ENCODE measurements around the gene ZNF775. TPM values are rescaled to one million over a fixed set of nuclear protein-coding genes. Genes with fewer than 3 reads are reported as not detected.

ZNF775 gene
- total RNA-seq, 2 experiments from 2014 or later: 4.5 to 5.2 TPM

- CTCF ChIA-PET: no interaction called here
- H3K27ac Mint-ChIP-seq: no peak overlapping the region
- no peak overlapping the region for H3K4me3 Mint-ChIP-seq
- intact Hi-C loops (cut with micrococcal nuclease): no loop called here
- peaks cover 2% of the 10 kb centered on the region for H3K27me3 Mint-ChIP-seq (ENCODE audit: low read depth)
- peaks cover 3% of the 10 kb centered on the region for H3K36me3 Mint-ChIP-seq (ENCODE audit: low read depth)
- H3K9me3 Mint-ChIP-seq: no peaks in the 10 kb centered on the region
- H3K4me1 Mint-ChIP-seq (ENCODE audit: low read depth): peaks cover 4% of the 10 kb centered on the region
- DNase-seq: peak; percentile 1
These were observed 36.3 kb downstream of the ZNF775 start for GRCh38 chr7:150415161-150416153.

- DNase-seq: no peak
- peaks cover 12% of the 10 kb centered on the region for H3K4me1 Mint-ChIP-seq (ENCODE audit: low read depth)
- H3K27me3 Mint-ChIP-seq (ENCODE audit: low read depth): peaks cover 2% of the 10 kb centered on the region
- H3K4me3 Mint-ChIP-seq: no peak overlapping the region
- CTCF ChIA-PET: interaction anchor here (1.4 to 4.0 kb wide), 2 partner anchors 11 to 61 kb away, joined by 4 to 18 read pairs; a partner anchor contains a TSS
- intact Hi-C loops (cut with micrococcal nuclease): no loop called here
- no peak overlapping the region for H3K27ac Mint-ChIP-seq
- no peaks in the 10 kb centered on the region for H3K9me3 Mint-ChIP-seq
- H3K36me3 Mint-ChIP-seq (ENCODE audit: low read depth): no peaks in the 10 kb centered on the region
These were observed 38.1 kb downstream of the ZNF775 start for GRCh38 chr7:150417239-150417638.

GRCh38 chr7:150417863-150418262 lies 38.7 kb downstream of the ZNF775 start:
- H3K36me3 Mint-ChIP-seq (ENCODE audit: low read depth): no peaks in the 10 kb centered on the region
- peaks cover 12% of the 10 kb centered on the region for H3K4me1 Mint-ChIP-seq (ENCODE audit: low read depth)
- H3K9me3 Mint-ChIP-seq: no peaks in the 10 kb centered on the region
- no peak overlapping the region for H3K27ac Mint-ChIP-seq
- H3K27me3 Mint-ChIP-seq (ENCODE audit: low read depth): peaks cover 2% of the 10 kb centered on the region
- intact Hi-C loops (cut with micrococcal nuclease): no loop called here
- H3K4me3 Mint-ChIP-seq: no peak overlapping the region
- DNase-seq: peak; percentile 1
- CTCF ChIA-PET: interaction anchor here (1.2 to 4.0 kb wide), 3 partner anchors 11 to 64 kb away, joined by 4 to 18 read pairs (median 4); a partner anchor contains a TSS

GRCh38 chr7:150420242-150420641 lies 41.1 kb downstream of the ZNF775 start:
- no peak overlapping the region for H3K4me3 Mint-ChIP-seq
- H3K27me3 Mint-ChIP-seq (ENCODE audit: low read depth): peaks cover 2% of the 10 kb centered on the region
- DNase-seq: peak; percentile 1
- H3K27ac Mint-ChIP-seq: no peak overlapping the region
- CTCF ChIA-PET: interaction anchor here (0.5 to 4.0 kb wide), 4 partner anchors 14 to 359 kb away, joined by 3 to 18 read pairs (median 3); a partner anchor contains a TSS
- H3K36me3 Mint-ChIP-seq (ENCODE audit: low read depth): no peaks in the 10 kb centered on the region
- no peaks in the 10 kb centered on the region for H3K9me3 Mint-ChIP-seq
- intact Hi-C loops (cut with micrococcal nuclease): no loop called here
- H3K4me1 Mint-ChIP-seq (ENCODE audit: low read depth): peaks cover 12% of the 10 kb centered on the region

GRCh38 chr7:150420987-150421674 lies 42.0 kb downstream of the ZNF775 start:
- no peaks in the 10 kb centered on the region for H3K36me3 Mint-ChIP-seq (ENCODE audit: low read depth)
- CTCF ChIA-PET: interaction anchor here (0.6 to 1.8 kb wide), 10 partner anchors 8 to 69 kb away, joined by 3 to 11 read pairs (median 4); a partner anchor contains a TSS
- peak overlapping the region; percentile 4 for H3K4me3 Mint-ChIP-seq

GRCh38 chr7:150421831-150422230 lies 42.7 kb downstream of the ZNF775 start:
- Mint-ChIP-seq H3K4me1 (ENCODE audit: low read depth) (peaks cover 12% of the 10 kb centered on the region), H3K27ac (no peak overlapping the region), H3K36me3 (ENCODE audit: low read depth) (no peaks in the 10 kb centered on the region), H3K9me3 (no peaks in the 10 kb centered on the region), H3K27me3 (ENCODE audit: low read depth) (peaks cover 2% of the 10 kb centered on the region), H3K4me3 (no peak overlapping the region)
- CTCF ChIA-PET: interaction anchor here (0.6 to 1.8 kb wide), 11 partner anchors 9 to 106 kb away, joined by 3 to 11 read pairs (median 4); a partner anchor contains a TSS
- intact Hi-C loops (cut with micrococcal nuclease): loop anchor here (1.0 kb wide), 5 partner anchors 16 to 334 kb away; no protein-coding TSS in a partner anchor
- DNase-seq: peak; percentile 1

More at GRCh38 chr7:150420987-150421674, 42.0 kb downstream of the ZNF775 start:
- Mint-ChIP-seq H3K27me3 (ENCODE audit: low read depth) (peaks cover 2% of the 10 kb centered on the region), H3K27ac (no peak overlapping the region), H3K9me3 (no peaks in the 10 kb centered on the region), H3K4me1 (ENCODE audit: low read depth) (peaks cover 12% of the 10 kb centered on the region)
- peak; percentile 94 for DNase-seq
- intact Hi-C loops (cut with micrococcal nuclease): loop anchor here (1.0 kb wide), 5 partner anchors 15 to 335 kb away; no protein-coding TSS in a partner anchor

- Mint-ChIP-seq H3K27ac (no peak overlapping the region), H3K27me3 (ENCODE audit: low read depth) (no peaks in the 10 kb centered on the region), H3K9me3 (no peaks in the 10 kb centered on the region), H3K36me3 (ENCODE audit: low read depth) (no peaks in the 10 kb centered on the region), H3K4me1 (ENCODE audit: low read depth) (peaks cover 9% of the 10 kb centered on the region), H3K4me3 (no peak overlapping the region)
- CTCF ChIA-PET: no interaction called here
- intact Hi-C loops (cut with micrococcal nuclease): no loop called here
- DNase-seq: peak; percentile 2
These were observed 46.5 kb downstream of the ZNF775 start for GRCh38 chr7:150425670-150426069.

- CTCF ChIA-PET: no interaction called here
- H3K36me3 Mint-ChIP-seq (ENCODE audit: low read depth): no peaks in the 10 kb centered on the region
- peaks cover 8% of the 10 kb centered on the region for H3K4me1 Mint-ChIP-seq (ENCODE audit: low read depth)
- H3K27me3 Mint-ChIP-seq (ENCODE audit: low read depth): no peaks in the 10 kb centered on the region
- H3K4me3 Mint-ChIP-seq: no peak overlapping the region
- H3K9me3 Mint-ChIP-seq: no peaks in the 10 kb centered on the region
- DNase-seq: peak; percentile 13
- no peak overlapping the region for H3K27ac Mint-ChIP-seq
- intact Hi-C loops (cut with micrococcal nuclease): no loop called here
These were observed 49.7 kb downstream of the ZNF775 start for GRCh38 chr7:150428671-150429451.

GRCh38 chr7:150429699-150430098 lies 50.6 kb downstream of the ZNF775 start:
- intact Hi-C loops (cut with micrococcal nuclease): no loop called here
- H3K4me3 Mint-ChIP-seq: no peak overlapping the region
- no peaks in the 10 kb centered on the region for H3K36me3 Mint-ChIP-seq (ENCODE audit: low read depth)
- peak; percentile 1 for DNase-seq
- H3K27ac Mint-ChIP-seq: no peak overlapping the region
- H3K4me1 Mint-ChIP-seq (ENCODE audit: low read depth): peaks cover 8% of the 10 kb centered on the region
- no peaks in the 10 kb centered on the region for H3K27me3 Mint-ChIP-seq (ENCODE audit: low read depth)
- H3K9me3 Mint-ChIP-seq: no peaks in the 10 kb centered on the region
- CTCF ChIA-PET: interaction anchor here (0.6 to 1.1 kb wide), 2 partner anchors 103 to 143 kb away, joined by 3 read pairs; no protein-coding TSS in a partner anchor

GRCh38 chr7:150430465-150431085 lies 51.4 kb downstream of the ZNF775 start:
- Mint-ChIP-seq H3K27ac (no peak overlapping the region), H3K9me3 (no peaks in the 10 kb centered on the region), H3K36me3 (ENCODE audit: low read depth) (no peaks in the 10 kb centered on the region), H3K4me3 (no peak overlapping the region), H3K27me3 (ENCODE audit: low read depth) (no peaks in the 10 kb centered on the region), H3K4me1 (ENCODE audit: low read depth) (peaks cover 8% of the 10 kb centered on the region)
- CTCF ChIA-PET: interaction anchor here (0.6 to 1.1 kb wide), 3 partner anchors 102 to 313 kb away, joined by 3 read pairs; partner anchors contain the start of gene GIMAP1
- intact Hi-C loops (cut with micrococcal nuclease): no loop called here
- peak; percentile 0 for DNase-seq

All from activated naive CD4-positive, alpha-beta T cell treated with anti-CD3 and anti-CD28 coated beads for 36 hours (primary cell).